ENCODE data around the gene IARS2.
"Not testable (repeated sequence)": the region's sequence is repeated elsewhere in the genome, so short reads cannot be mapped to it uniquely, and the experiment has no call there.

Gene IARS2

GRCh38 chr1:220164116-220164515 is 70.2 kb downstream of the IARS2 start:
- DNase-seq (ENCODE audit: extremely low read depth, low read depth), result no peak
- H3K4me3 ChIP-seq (replicated peaks; ENCODE audit: low read depth, low read length), result no peak overlapping the region
- no peak for TF ChIP-seq CTCF (IDR thresholded peaks at IDR 0.05; ENCODE audit: low read depth, low read length, missing control alignments)

- no peak for TF ChIP-seq CTCF (IDR thresholded peaks at IDR 0.05; ENCODE audit: low read depth, low read length, missing control alignments)
- no peak for DNase-seq (ENCODE audit: extremely low read depth, low read depth)
- no peak overlapping the region for H3K4me3 ChIP-seq (replicated peaks; ENCODE audit: low read depth, low read length)
Observed at GRCh38 chr1:220164517-220164916, 70.6 kb downstream of the IARS2 start.

- H3K4me3 ChIP-seq (replicated peaks; ENCODE audit: low read depth, low read length), result no peak overlapping the region
- no peak for DNase-seq (ENCODE audit: extremely low read depth, low read depth)
- TF ChIP-seq CTCF (IDR thresholded peaks at IDR 0.05; ENCODE audit: low read depth, low read length, missing control alignments), result no peak
Observed at GRCh38 chr1:220166853-220167252, 72.9 kb downstream of the IARS2 start.

GRCh38 chr1:220169887-220170286 is 76.0 kb downstream of the IARS2 start:
- not testable (repeated sequence) for H3K4me3 ChIP-seq (replicated peaks; ENCODE audit: low read depth, low read length); DNase-seq (ENCODE audit: extremely low read depth, low read depth)

- DNase-seq (ENCODE audit: extremely low read depth, low read depth), result no peak
- H3K4me3 ChIP-seq (replicated peaks; ENCODE audit: low read depth, low read length), result no peak overlapping the region
- no peak for TF ChIP-seq CTCF (IDR thresholded peaks at IDR 0.05; ENCODE audit: low read depth, low read length, missing control alignments)
Observed at GRCh38 chr1:220170836-220171526, 77.0 kb downstream of the IARS2 start.

- no peak for TF ChIP-seq CTCF (IDR thresholded peaks at IDR 0.05; ENCODE audit: low read depth, low read length, missing control alignments)
- DNase-seq (ENCODE audit: extremely low read depth, low read depth), result no peak
- no peak overlapping the region for H3K4me3 ChIP-seq (replicated peaks; ENCODE audit: low read depth, low read length)
Observed at GRCh38 chr1:220176540-220176939, 82.6 kb downstream of the IARS2 start.

- no peak for TF ChIP-seq CTCF (IDR thresholded peaks at IDR 0.05; ENCODE audit: low read depth, low read length, missing control alignments)
- H3K4me3 ChIP-seq (replicated peaks; ENCODE audit: low read depth, low read length), result no peak overlapping the region
- DNase-seq (ENCODE audit: extremely low read depth, low read depth), result no peak
Observed at GRCh38 chr1:220182111-220182510, 88.2 kb downstream of the IARS2 start.

Data from HFF-Myc (cell line).